ENCODE data around the gene RGL3. TPM values are rescaled to one million over a fixed set of nuclear protein-coding genes. Genes with fewer than 3 reads are reported as not detected.
A peak's percentile ranks its signal among the peaks of the same experiment; 100 is the strongest.

Gene RGL3
- total RNA-seq, 4 donors from 2014 or later: 0.25 to 3.7 (median 1.3) TPM

- peak overlapping the region in 1 of 4 donors; percentile 27 for H3K27ac ChIP-seq
- H3K4me1 ChIP-seq: no peaks in the 10 kb centered on the region
- no peak for ATAC-seq
- no peak overlapping the region for H3K4me3 ChIP-seq
- no peaks in the 10 kb centered on the region for H3K27me3 ChIP-seq
- TF ChIP-seq POLR2A (IDR thresholded peaks at IDR 0.05) (no peak), EP300 (IDR thresholded peaks at IDR 0.05) (no peak), POLR2AphosphoS5 (IDR thresholded peaks at IDR 0.05) (no peak), CTCF (IDR thresholded peaks at IDR 0.05) (no peak)
- WGBS, 2 donors (ENCODE audit: low coverage in 1 of 2): no CpG with 5 or more reads among the region's 14 CpGs
- H3K9me3 ChIP-seq: no peaks in the 10 kb centered on the region
- peaks cover 0 to 98% of the 10 kb centered on the region in 2 donors for H3K36me3 ChIP-seq
These were observed 27.1 kb upstream of the RGL3 start for GRCh38 chr19:11446271-11446651.

- Histone ChIP-seq H3K4me1 (no peaks in the 10 kb centered on the region), H3K27ac (no peak overlapping the region), H3K36me3 (peaks cover 0 to 100% of the 10 kb centered on the region in 2 donors), H3K27me3 (no peaks in the 10 kb centered on the region), H3K4me3 (no peak overlapping the region), H3K9me3 (no peaks in the 10 kb centered on the region)
- 70% methylated on average over 2 of the region's 13 CpGs; no CpG with 5 or more reads in 1 of the 2 donors for WGBS, 2 donors (ENCODE audit: low coverage in 1 of 2)
- no peak for ATAC-seq
- TF ChIP-seq EP300 (IDR thresholded peaks at IDR 0.05) (no peak), POLR2A (IDR thresholded peaks at IDR 0.05) (no peak), CTCF (IDR thresholded peaks at IDR 0.05) (no peak), POLR2AphosphoS5 (IDR thresholded peaks at IDR 0.05) (no peak)
These were observed 26.0 kb upstream of the RGL3 start for GRCh38 chr19:11445141-11445540.

GRCh38 chr19:11444059-11444458 lies 24.9 kb upstream of the RGL3 start:
- no peaks in the 10 kb centered on the region for H3K27me3 ChIP-seq
- no CpG with 5 or more reads among the region's 5 CpGs for WGBS, 2 donors (ENCODE audit: low coverage in 1 of 2)
- peaks cover 0 to 100% of the 10 kb centered on the region in 2 donors for H3K36me3 ChIP-seq
- H3K27ac ChIP-seq: no peak overlapping the region
- TF ChIP-seq EP300 (IDR thresholded peaks at IDR 0.05) (no peak), CTCF (IDR thresholded peaks at IDR 0.05) (no peak), POLR2AphosphoS5 (IDR thresholded peaks at IDR 0.05) (no peak), POLR2A (IDR thresholded peaks at IDR 0.05) (no peak)
- no peak overlapping the region for H3K4me3 ChIP-seq
- no peak for ATAC-seq
- no peaks in the 10 kb centered on the region for H3K4me1 ChIP-seq
- H3K9me3 ChIP-seq: no peaks in the 10 kb centered on the region

- ATAC-seq: no peak
- H3K36me3 ChIP-seq: peaks cover 0 to 67% of the 10 kb centered on the region in 2 donors
- TF ChIP-seq EP300 (IDR thresholded peaks at IDR 0.05) (no peak), POLR2AphosphoS5 (IDR thresholded peaks at IDR 0.05) (no peak), POLR2A (IDR thresholded peaks at IDR 0.05) (no peak), CTCF (IDR thresholded peaks at IDR 0.05) (no peak)
- no peaks in the 10 kb centered on the region for H3K9me3 ChIP-seq
- WGBS, 2 donors (ENCODE audit: low coverage in 1 of 2): 89% methylated on average over 5 of the region's 9 CpGs; no CpG with 5 or more reads in 1 of the 2 donors
- H3K4me1 ChIP-seq: peaks cover 0 to 30% (median 13%) of the 10 kb centered on the region in 3 donors
- no peak overlapping the region for H3K4me3 ChIP-seq
- H3K27ac ChIP-seq: no peak overlapping the region
- no peaks in the 10 kb centered on the region for H3K27me3 ChIP-seq
These were observed 18.8 kb upstream of the RGL3 start for GRCh38 chr19:11437955-11438354.

GRCh38 chr19:11435833-11436313 lies 16.8 kb upstream of the RGL3 start:
- no peak for ATAC-seq
- no peak for TF ChIP-seq POLR2A (IDR thresholded peaks at IDR 0.05)
- TF ChIP-seq CTCF (IDR thresholded peaks at IDR 0.05): no peak
- no peak for TF ChIP-seq POLR2AphosphoS5 (IDR thresholded peaks at IDR 0.05)
- TF ChIP-seq EP300 (IDR thresholded peaks at IDR 0.05): no peak
- Histone ChIP-seq H3K4me1 (peaks cover 0 to 30% (median 13%) of the 10 kb centered on the region in 3 donors), H3K27ac (peak overlapping the region; percentile 26 to 88 (median 84)), H3K36me3 (peaks cover 0 to 46% of the 10 kb centered on the region in 2 donors), H3K9me3 (no peaks in the 10 kb centered on the region), H3K4me3 (peak overlapping the region; percentile 60 to 65), H3K27me3 (no peaks in the 10 kb centered on the region)
- 8 to 50% methylated on average over 2 to 6 of the region's 21 CpGs for WGBS, 2 donors (ENCODE audit: low coverage in 1 of 2)

Measured in gastroesophageal sphincter (tissue), 4 donors.